ENCODE results near the gene RGS6. TPM values are rescaled to one million over a fixed set of nuclear protein-coding genes. Genes with fewer than 3 reads are reported as not detected.
"Not testable (repeated sequence)": the region's sequence is repeated elsewhere in the genome, so short reads cannot be mapped to it uniquely, and the experiment has no call there.

RGS6 gene
- total RNA-seq, 2 donors from 2014 or later = 0.15 to 0.45 TPM

GRCh38 chr14:71913342-71913741 is 18.9 kb upstream of the RGS6 start:
- Histone ChIP-seq H3K27ac (no peak overlapping the region), H3K27me3 (no peaks in the 10 kb centered on the region), H3K4me1 (no peaks in the 10 kb centered on the region), H3K4me3 (no peak overlapping the region), H3K9ac (ENCODE audit: low read depth in 2 of 2, low read length in 2 of 2) (no peak overlapping the region), H3K36me3 (no peaks in the 10 kb centered on the region), H3K9me3 (no peaks in the 10 kb centered on the region)
- DNase-seq = no peak
- intact Hi-C loops (cut with DNase I) = no loop called here
- no peak for TF ChIP-seq CTCF (IDR thresholded peaks at IDR 0.05)

DNA sequence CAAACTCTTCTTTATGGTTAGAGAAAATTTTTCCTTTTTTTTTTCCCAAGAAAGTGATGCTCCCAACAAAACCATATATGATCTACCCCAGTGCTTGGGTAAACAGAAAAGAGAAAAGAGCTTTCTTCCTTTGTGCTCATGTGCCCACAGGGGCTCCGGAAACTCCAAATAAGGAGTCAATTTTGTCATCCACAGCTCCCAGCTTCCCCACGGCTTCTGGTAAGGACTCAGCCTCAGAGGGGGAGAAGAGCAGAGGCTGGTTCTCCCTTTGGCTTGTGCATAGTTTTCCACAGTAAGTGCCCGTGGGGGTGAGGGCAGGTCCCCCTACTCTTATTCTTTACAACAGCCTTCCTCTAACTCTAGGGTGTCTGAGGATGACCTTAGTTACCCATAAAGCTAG is 13.3 kb upstream of the RGS6 start:
- H3K27ac ChIP-seq = no peak overlapping the region
- no peaks in the 10 kb centered on the region for H3K4me1 ChIP-seq
- no peak overlapping the region for H3K4me3 ChIP-seq
- no peak overlapping the region for H3K9ac ChIP-seq (ENCODE audit: low read depth in 2 of 2, low read length in 2 of 2)
- no peak for TF ChIP-seq CTCF (IDR thresholded peaks at IDR 0.05)
- no peaks in the 10 kb centered on the region for H3K27me3 ChIP-seq
- intact Hi-C loops (cut with DNase I) = no loop called here
- H3K36me3 ChIP-seq = no peaks in the 10 kb centered on the region
- DNase-seq = no peak
- no peaks in the 10 kb centered on the region for H3K9me3 ChIP-seq

DNA sequence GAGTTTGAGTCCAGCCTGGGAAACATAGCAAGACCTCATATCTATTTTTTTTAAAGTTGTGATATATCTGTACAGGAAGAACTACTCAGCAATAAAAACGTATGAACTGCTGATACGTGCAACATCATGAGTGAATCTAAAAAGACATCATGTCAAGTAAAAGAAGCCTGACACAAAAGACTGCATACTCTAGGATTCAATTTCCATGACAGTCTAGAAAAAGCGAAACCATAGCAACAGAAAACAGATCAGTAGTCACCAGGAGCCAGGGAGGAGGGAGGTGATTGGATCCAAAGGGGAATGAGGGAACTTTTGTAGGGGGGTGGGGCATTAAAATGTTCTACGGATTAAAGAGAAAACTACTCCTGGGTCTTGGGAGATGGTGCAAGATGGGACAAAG is 8.7 kb upstream of the RGS6 start:
- Histone ChIP-seq H3K4me1 (no peaks in the 10 kb centered on the region), H3K4me3 (no peak overlapping the region), H3K27me3 (no peaks in the 10 kb centered on the region), H3K27ac (no peak overlapping the region), H3K36me3 (no peaks in the 10 kb centered on the region), H3K9ac (ENCODE audit: low read depth in 2 of 2, low read length in 2 of 2) (no peak overlapping the region), H3K9me3 (no peaks in the 10 kb centered on the region)
- no peak for DNase-seq
- intact Hi-C loops (cut with DNase I) = no loop called here
- no peak for TF ChIP-seq CTCF (IDR thresholded peaks at IDR 0.05)

DNA sequence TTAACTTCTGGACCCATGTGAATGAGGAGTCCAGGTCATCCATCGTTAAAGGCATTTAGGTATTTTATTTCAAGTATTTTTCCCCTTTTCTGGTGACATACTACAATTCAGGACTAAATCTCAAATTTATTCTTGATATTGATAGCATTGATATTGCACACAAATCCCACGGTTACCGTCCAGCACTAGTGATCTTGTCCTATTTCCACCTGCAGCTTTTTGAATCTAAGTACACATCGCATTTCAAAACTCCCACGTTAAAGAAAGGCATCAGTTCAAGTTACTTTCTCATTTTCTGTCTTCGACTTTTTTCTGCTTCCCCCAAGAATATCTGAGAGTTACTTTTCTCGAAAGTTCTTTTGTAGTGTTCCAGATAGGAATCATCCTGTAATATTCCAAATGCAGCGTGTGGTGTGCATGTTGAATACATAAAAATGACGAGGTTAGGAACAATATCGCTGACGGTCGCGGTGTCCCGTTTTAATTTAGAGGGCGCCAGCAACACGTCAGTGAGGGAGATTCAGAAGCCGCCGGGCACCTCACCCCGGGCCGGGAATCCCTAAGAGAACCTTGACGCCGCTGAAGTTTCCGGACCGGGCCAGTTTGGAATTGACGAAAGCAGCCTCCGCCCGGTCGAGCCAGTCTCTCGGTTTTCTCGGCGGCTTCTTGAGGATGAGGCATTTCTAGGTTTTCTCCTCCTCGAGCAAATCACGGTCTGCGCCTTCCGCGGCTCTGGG is 569 bp upstream of the RGS6 start:
- Histone ChIP-seq H3K4me1 (peaks cover 3% of the 10 kb centered on the region), H3K4me3 (peak overlapping the region; percentile 7), H3K27ac (no peak overlapping the region), H3K36me3 (no peaks in the 10 kb centered on the region), H3K9me3 (no peaks in the 10 kb centered on the region), H3K27me3 (peaks cover 26% of the 10 kb centered on the region), H3K9ac (ENCODE audit: low read depth in 2 of 2, low read length in 2 of 2) (no peak overlapping the region)
- TF ChIP-seq CTCF (IDR thresholded peaks at IDR 0.05) = no peak
- intact Hi-C loops (cut with DNase I) = no loop called here
- DNase-seq = no peak

- Histone ChIP-seq H3K4me3 (peak overlapping the region; percentile 15), H3K9ac (ENCODE audit: low read depth in 2 of 2, low read length in 2 of 2) (no peak overlapping the region), H3K9me3 (no peaks in the 10 kb centered on the region), H3K27ac (no peak overlapping the region), H3K4me1 (peaks cover 3% of the 10 kb centered on the region), H3K27me3 (peaks cover 26% of the 10 kb centered on the region), H3K36me3 (no peaks in the 10 kb centered on the region)
- DNase-seq = no peak
- TF ChIP-seq CTCF (IDR thresholded peaks at IDR 0.05) = no peak
- intact Hi-C loops (cut with DNase I) = no loop called here
Observed at GRCh38 chr14:71933001-71933587, 865 bp downstream of the RGS6 start.

- H3K9ac ChIP-seq (ENCODE audit: low read depth in 2 of 2, low read length in 2 of 2); DNase-seq; H3K36me3 ChIP-seq; intact Hi-C loops (cut with DNase I); H3K27me3 ChIP-seq; H3K27ac ChIP-seq; H3K9me3 ChIP-seq; H3K4me1 ChIP-seq; H3K4me3 ChIP-seq: not testable (repeated sequence)
Observed at GRCh38 chr14:71938273-71938672, 6.0 kb downstream of the RGS6 start.

- H3K27ac ChIP-seq; DNase-seq; intact Hi-C loops (cut with DNase I); H3K9me3 ChIP-seq; H3K9ac ChIP-seq (ENCODE audit: low read depth in 2 of 2, low read length in 2 of 2); H3K4me1 ChIP-seq; H3K36me3 ChIP-seq; H3K27me3 ChIP-seq; H3K4me3 ChIP-seq: not testable (repeated sequence)
Observed at GRCh38 chr14:71939344-71939743, 7.1 kb downstream of the RGS6 start.

DNA sequence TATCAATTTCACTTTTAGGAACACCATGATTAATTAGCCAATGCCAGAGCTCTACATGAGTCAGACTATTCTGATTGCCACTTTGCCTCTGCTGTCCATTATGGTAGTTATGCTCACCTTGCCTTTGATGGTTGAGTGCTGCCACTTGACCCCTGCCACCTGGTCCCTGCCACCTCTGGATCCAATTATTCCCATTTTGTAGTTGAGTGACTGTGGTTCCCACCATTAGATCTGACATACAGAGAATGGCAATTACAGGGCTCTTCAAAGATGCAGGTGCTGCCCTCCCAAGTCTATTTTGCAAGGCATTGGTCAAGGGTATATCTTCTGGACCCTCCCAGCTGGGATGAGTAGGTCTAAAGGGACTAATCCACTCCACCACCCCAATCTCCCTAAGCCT is 8.3 kb downstream of the RGS6 start:
- H3K9me3 ChIP-seq; H3K4me1 ChIP-seq; intact Hi-C loops (cut with DNase I); H3K9ac ChIP-seq (ENCODE audit: low read depth in 2 of 2, low read length in 2 of 2); H3K4me3 ChIP-seq; H3K27me3 ChIP-seq; DNase-seq; H3K36me3 ChIP-seq; H3K27ac ChIP-seq: not testable (repeated sequence)

DNA sequence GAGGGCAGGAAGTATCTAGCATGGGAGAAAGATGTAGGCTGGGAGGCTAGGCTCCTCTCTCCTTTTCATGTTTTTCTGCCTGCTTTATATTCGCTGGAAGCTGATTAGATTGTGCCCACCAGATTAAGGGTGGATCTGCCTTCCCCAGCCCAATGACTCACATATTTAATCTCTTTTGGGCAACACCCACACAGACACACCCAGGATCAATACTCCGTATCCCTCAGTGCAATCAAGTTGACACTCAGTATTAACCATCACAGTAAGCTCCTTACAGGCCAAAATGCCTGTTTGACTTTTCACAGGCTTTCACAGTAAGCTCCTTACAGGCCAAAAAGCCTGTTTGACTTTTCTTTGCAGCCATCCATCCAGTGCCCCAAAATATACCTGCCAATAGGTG is 9.4 kb downstream of the RGS6 start:
- H3K27me3 ChIP-seq; H3K9ac ChIP-seq (ENCODE audit: low read depth in 2 of 2, low read length in 2 of 2); intact Hi-C loops (cut with DNase I); H3K27ac ChIP-seq; H3K36me3 ChIP-seq; H3K4me3 ChIP-seq; H3K4me1 ChIP-seq; H3K9me3 ChIP-seq; DNase-seq: not testable (repeated sequence)

Data from colonic mucosa (tissue), 4 donors.